Left renal pelvis (tissue), 4 donors: ENCODE data around the gene LURAP1L. TPM values are rescaled to one million over a fixed set of nuclear protein-coding genes. Genes with fewer than 3 reads are reported as not detected.
A peak's percentile ranks its signal among the peaks of the same experiment; 100 is the strongest.

Source experiments
- DNase-seq, 4 donors: peaks; one replicate each; pipeline ENCODE4 v3.0.0-alpha.2; 2013; ENCODE audit warnings: low read depth in 4 of 4, low spot score in 3 of 4
- polyA plus RNA-seq, 4 donors: library from polyadenylated mRNA; unstranded; fragments of 120-200 nt; gene quantifications; one replicate each; pipeline ENCODE4 v1.2.1, GENCODE V29; 2013; ENCODE audit not compliant: insufficient read length in 4 of 4

The LURAP1L gene, protein sequence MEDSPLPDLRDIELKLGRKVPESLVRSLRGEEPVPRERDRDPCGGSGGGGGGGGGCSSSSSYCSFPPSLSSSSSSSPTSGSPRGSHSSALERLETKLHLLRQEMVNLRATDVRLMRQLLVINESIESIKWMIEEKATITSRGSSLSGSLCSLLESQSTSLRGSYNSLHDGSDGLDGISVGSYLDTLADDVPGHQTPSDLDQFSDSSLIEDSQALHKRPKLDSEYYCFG
- 10 to 100 TPM; 21.1 to 23.1 (median 21.9) TPM for polyA plus RNA-seq

- peak; percentile 61 to 73 (median 71) for DNase-seq
Measured at GRCh38 chr9:12774861-12775678, at the start of gene LURAP1L. LURAP1L (plus strand) TSS chr9:12775020; CDS start chr9:12775716, 696 bp downstream.

DNA sequence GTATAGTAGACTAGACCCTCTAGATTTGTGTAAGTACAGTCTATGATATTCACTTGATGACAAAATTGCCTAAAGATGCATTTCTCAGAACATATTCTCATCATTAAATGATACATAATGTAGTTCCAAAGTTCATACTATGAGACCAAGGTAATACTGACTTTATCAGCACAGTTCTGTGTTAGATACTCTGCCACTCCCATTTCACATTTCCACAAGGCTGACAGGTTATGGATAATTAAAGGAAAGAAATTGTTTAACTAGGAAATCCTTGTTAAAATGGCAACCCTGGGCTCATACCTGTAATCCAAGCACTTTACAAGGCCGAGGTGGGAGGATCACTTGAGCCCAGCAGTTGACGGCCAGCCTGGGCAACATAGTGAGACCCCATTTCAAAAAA is 48.0 kb upstream of the LURAP1L start:
- DNase-seq: no peak

DNA sequence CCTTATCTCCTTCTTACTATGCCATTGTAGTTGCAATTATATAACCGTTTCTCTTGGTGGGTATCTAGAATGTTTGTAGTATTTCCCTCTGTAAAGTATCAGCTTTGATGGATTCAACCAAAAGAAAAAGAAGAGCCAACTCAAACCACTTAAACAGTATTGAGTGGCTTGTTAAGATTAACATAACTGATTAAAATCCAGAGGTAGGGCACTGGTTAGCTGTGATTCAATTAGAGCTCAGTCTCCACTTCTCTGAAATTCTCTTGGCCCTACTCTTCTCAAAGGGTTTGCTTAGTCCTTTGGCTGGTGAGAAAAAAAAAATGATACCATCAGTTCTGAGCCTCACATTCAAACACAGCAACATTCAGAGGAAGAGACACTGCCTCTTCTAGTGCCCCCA is 44.6 kb upstream of the LURAP1L start:
- no peak for DNase-seq

- no peak for DNase-seq
Measured at GRCh38 chr9:12730927-12731326, 43.9 kb upstream of the LURAP1L start.

GRCh38 chr9:12732971-12733370 is 41.8 kb upstream of the LURAP1L start:
- DNase-seq: no peak

DNA sequence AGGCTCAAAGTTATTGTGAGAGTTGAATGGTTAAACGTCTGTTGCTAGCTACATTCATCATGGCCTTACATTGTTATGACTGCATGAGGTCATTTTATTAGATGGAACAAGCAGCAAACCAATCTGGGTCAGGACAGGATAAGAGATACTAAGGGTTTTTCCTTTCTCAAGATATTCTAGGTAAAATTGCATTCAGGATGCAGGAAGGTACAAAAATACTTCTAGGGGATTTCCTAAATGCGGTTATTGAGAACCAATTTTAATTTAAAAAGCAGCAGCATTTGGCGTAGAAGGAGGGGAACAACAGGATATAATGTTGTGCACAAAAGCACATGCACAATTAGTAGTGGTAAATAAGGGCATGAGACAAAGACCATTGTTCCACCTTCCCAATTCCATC is 39.2 kb upstream of the LURAP1L start:
- no peak for DNase-seq

DNA sequence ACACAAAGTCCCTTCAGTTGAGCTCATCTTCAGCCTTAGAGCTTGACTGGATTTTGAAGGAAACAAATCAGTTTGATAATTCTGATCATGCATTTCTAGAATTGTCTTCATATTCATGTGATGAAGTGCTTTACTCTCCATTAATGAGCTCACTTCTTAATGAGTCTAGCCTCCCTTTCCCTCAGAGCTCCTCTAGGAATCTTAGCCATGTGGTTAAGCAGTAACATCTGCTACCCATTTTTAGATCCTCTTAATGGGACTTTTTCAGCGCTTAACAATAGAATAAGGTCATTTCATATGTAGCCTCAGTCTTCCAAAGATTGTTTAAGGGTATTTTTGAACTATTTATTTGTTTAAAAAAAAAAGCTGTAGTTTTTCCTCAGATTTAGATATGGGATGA is 36.9 kb upstream of the LURAP1L start:
- DNase-seq: no peak

- peak in 1 of 4 donors; percentile 15 for DNase-seq
Measured at GRCh38 chr9:12739014-12739652, 35.7 kb upstream of the LURAP1L start.

GRCh38 chr9:12740845-12741244 is 34.0 kb upstream of the LURAP1L start:
- DNase-seq: no peak

DNA sequence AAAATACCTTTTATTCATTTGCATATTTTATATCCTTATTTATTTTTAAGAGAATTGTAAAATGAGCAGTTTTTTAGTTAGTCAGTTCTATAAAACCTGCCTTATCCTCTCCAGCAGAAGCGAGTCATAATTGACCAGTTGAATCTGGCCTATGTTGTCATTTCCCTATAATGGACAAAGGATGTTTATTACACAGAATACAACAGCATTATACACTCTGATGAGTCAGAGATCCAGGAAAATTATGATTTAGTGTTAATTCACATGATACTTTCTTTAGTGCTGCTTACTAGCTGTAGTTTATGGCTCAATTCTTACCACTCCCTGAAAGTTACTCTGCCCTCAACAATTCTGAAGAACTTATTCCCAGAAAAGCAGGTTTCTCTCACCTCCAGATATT is 26.8 kb upstream of the LURAP1L start:
- no peak for DNase-seq

DNA sequence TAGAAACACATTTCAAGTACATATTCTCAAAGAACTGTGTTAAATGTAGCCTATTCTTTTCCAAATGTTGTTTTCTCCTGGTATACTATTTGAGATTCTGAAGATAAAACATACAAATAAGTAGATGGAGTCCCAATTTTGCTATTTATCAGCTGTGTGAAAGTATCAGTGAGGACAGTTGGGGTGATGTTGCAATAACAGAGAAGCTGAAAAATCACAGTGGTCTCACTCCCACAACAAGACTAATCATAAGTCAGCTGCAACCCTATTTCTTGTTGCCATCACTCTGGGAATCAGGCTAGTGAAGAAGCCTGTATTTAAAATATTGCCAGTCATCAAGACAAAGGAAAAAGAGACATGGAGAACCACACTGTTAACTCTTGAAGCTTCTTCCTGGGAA is 25.9 kb upstream of the LURAP1L start:
- no peak for DNase-seq

DNA sequence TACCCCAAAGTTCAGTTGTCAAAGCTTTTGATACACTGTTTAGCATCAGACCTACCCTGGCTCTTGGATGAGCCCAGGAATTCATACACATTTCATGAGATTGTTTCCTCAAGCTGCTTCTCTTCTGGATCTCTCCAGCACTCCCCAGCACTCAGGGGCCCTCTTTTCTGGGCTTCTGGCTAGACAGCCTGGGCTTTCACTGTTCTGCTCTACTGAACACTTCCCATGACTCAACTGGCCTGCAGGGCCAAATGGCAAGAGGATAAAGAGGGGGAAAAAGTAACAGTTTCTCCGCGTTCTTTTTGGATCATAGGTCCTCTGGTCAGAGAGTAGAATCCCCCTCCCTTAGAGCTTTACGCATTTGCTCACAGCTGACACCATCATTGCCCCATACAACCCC is 20.9 kb upstream of the LURAP1L start:
- no peak for DNase-seq

GRCh38 chr9:12759761-12760160 is 15.1 kb upstream of the LURAP1L start:
- no peak for DNase-seq

DNA sequence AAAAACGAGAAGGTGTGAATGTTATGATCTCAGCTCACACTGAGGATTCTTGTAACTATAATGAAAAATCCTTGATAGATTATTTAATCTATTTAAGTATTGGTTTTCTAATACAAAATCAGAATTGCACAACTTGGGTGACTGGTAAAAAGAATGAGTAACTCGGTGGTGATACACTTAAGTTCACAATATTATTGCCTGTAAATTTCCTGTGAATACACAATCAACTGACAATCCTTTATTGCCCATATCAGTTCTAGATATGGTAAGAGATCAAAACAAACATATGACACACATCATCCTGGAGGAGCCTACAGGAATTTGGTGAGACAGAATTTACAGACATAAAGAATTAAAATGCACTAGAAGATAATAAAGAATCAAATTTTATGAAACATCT is 14.1 kb upstream of the LURAP1L start:
- no peak for DNase-seq

DNA sequence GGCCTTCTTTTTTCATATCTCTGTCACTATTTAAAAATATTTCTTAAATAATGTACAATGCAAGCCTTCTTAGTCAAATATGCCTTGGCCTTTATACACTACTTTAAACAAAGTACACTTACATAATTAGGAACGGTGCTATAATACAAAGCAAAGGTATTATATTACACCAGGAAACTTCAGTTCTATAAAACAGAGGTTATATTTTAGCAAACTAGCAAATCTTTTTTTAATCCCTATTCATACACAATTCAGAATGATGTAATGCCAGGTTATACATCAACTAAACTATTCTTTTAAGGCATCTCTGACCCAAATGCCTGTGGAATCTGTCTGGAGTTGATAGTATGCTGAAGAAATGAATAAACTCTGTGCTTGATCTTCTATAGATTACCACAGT is 10.7 kb upstream of the LURAP1L start:
- no peak for DNase-seq

DNA sequence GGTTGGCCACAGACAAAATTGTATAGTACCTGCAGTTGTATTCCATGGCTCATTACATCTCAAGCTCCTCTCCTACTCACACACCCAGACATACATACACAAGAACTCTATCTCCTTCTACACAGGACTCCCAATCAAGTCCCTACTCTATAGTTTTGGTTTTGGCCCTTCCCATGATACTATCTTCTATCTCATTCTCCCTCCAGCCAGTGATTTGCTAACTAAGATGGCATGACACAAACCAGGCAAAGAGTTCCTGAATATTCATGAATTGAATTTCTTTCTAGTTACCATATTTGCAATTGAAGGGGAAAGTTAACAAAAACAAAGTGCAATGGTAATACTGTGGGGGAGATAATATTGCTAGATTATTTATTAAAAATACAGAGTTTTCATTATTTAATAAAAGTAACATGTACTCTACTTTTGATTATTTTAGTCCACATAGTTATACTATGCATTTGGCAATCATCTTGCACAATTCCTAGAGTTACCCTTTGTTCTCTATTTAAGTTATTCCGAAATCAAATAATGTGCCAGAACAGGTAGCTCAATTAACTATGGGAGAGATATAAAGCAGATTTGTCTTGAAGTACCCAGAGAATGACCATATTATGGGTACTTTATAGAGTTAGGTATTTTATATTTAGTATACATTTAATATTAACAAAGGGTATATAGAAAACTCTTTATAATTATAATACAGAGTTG is 9.6 kb upstream of the LURAP1L start:
- no peak for DNase-seq

GRCh38 chr9:12766357-12766756 is 8.5 kb upstream of the LURAP1L start:
- no peak for DNase-seq

GRCh38 chr9:12770261-12770660 is 4.6 kb upstream of the LURAP1L start:
- DNase-seq: no peak

- no peak for DNase-seq
Measured at GRCh38 chr9:12771891-12772290, 2.9 kb upstream of the LURAP1L start.

DNA sequence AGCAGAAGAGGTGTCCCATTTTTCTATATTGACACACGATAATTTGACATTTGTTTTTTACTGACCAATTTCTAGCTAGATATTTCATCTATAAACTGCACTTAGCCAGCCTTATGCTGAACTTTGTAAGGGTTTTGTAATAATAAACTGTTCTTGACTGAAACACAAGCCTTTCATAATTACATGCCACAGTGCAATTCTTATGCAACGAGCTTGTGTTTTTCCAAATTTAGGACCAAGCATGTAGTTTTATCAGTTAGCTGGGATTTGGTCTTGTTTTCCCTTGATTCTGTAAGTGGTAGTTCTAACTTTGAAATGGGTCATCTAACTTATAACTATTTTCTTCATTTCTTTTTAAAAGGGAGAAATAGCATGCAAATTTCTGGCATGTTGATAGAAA is 1.3 kb upstream of the LURAP1L start:
- no peak for DNase-seq
